ENCODE measurements around the gene TVP23C.

DNA sequence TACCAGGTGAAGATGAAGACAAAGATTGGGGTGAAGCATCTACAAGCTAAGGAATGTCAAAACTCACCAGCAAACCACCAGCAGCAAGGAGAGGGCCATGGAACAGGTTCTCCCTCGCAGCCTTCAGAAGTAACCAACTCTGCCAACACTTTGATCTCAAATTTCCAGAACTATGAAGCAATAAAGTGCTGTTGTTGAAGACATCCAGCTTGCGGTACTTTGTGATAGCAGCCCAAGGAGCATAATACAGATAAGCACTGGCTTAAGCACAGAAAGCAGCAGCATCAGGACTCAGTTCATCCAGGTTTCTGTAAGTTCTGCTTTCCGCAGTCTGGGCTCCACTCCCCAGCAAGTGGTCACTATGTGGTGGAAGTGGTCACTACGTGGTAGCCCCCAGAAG lies 79.9 kb downstream of the TVP23C start:
- TF ChIP-seq, protein P1, sequence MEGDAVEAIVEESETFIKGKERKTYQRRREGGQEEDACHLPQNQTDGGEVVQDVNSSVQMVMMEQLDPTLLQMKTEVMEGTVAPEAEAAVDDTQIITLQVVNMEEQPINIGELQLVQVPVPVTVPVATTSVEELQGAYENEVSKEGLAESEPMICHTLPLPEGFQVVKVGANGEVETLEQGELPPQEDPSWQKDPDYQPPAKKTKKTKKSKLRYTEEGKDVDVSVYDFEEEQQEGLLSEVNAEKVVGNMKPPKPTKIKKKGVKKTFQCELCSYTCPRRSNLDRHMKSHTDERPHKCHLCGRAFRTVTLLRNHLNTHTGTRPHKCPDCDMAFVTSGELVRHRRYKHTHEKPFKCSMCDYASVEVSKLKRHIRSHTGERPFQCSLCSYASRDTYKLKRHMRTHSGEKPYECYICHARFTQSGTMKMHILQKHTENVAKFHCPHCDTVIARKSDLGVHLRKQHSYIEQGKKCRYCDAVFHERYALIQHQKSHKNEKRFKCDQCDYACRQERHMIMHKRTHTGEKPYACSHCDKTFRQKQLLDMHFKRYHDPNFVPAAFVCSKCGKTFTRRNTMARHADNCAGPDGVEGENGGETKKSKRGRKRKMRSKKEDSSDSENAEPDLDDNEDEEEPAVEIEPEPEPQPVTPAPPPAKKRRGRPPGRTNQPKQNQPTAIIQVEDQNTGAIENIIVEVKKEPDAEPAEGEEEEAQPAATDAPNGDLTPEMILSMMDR (IDR thresholded peaks at IDR 0.05; ENCODE audit: low read length) = no peak
- TF ChIP-seq EZH2 (IDR thresholded peaks at IDR 0.05; ENCODE audit: borderline replicate concordance, low read length) = no peak
